ENCODE results near the gene DACT2. TPM values are rescaled to one million over a fixed set of nuclear protein-coding genes. Genes with fewer than 3 reads are reported as not detected.

The DACT2 gene
- total RNA-seq, 1 experiment from 2014 or later = 4.9 TPM

- no peak for TF ChIP-seq E2F1 (CRISPR knock-in tag; IDR thresholded peaks at IDR 0.05)
- TF ChIP-seq HMGA2 (CRISPR knock-in tag; IDR thresholded peaks at IDR 0.05) = no peak
- TF ChIP-seq RELA (CRISPR knock-in tag; IDR thresholded peaks at IDR 0.05; ENCODE audit: borderline replicate concordance) = no peak
- no peak for TF ChIP-seq ZNF423 (CRISPR knock-in tag; IDR thresholded peaks at IDR 0.05)
- TF ChIP-seq ZNF121 (CRISPR knock-in tag; IDR thresholded peaks at IDR 0.05) = no peak
- TF ChIP-seq NR1H2 (CRISPR knock-in tag; IDR thresholded peaks at IDR 0.05) = no peak
Measured at GRCh38 chr6:168345266-168345665, 25.7 kb upstream of the DACT2 start (continued).

GRCh38 chr6:168344338-168344737 is 24.8 kb upstream of the DACT2 start:
- Mint-ChIP-seq H3K4me1 (peaks cover 7% of the 10 kb centered on the region), H3K27me3 (ENCODE audit: low read depth) (no peaks in the 10 kb centered on the region; the same call in 1 of the 2 replicates), H3K27ac (no peak overlapping the region), H3K36me3 (no peaks in the 10 kb centered on the region), H3K4me3 (no peak overlapping the region), H3K9me3 (no peaks in the 10 kb centered on the region)
- CTCF ChIA-PET = interaction anchor here (1.2 to 1.8 kb wide), 2 partner anchors 10 to 12 kb away, joined by 3 to 6 read pairs; no protein-coding TSS in a partner anchor
- POLR2A ChIA-PET = no interaction called here
- ATAC-seq = no peak
- no peak for DNase-seq (ENCODE audit: low spot score)
- TF ChIP-seq PRDM15 (CRISPR knock-in tag; IDR thresholded peaks at IDR 0.05) = no peak
- TF ChIP-seq EMX1 (CRISPR knock-in tag; IDR thresholded peaks at IDR 0.05) = no peak

- Mint-ChIP-seq H3K36me3 (no peaks in the 10 kb centered on the region), H3K27me3 (ENCODE audit: low read depth) (no peaks in the 10 kb centered on the region; the same call in 1 of the 2 replicates), H3K4me1 (peaks cover 7% of the 10 kb centered on the region), H3K4me3 (no peak overlapping the region), H3K27ac (no peak overlapping the region), H3K9me3 (no peaks in the 10 kb centered on the region)
- ChIA-PET CTCF (interaction anchor here (0.9 to 1.8 kb wide), 3 partner anchors 11 to 149 kb away, joined by 3 to 6 read pairs (median 3); no protein-coding TSS in a partner anchor), POLR2A (no interaction called here)
- ATAC-seq (no peak), DNase-seq (ENCODE audit: low spot score) (no peak)
- TF ChIP-seq ATF6 (CRISPR knock-in tag; IDR thresholded peaks at IDR 0.05) (no peak), FOXP4 (CRISPR knock-in tag; IDR thresholded peaks at IDR 0.05) (no peak), FOXP1 (CRISPR knock-in tag; IDR thresholded peaks at IDR 0.05; ENCODE audit: borderline replicate concordance) (0 out of 2 replicates have a peak, but pooled peaks have one; percentile 11), TCF7 (CRISPR knock-in tag; IDR thresholded peaks at IDR 0.05; ENCODE audit: low read depth) (no peak), GRHL2 (CRISPR knock-in tag; IDR thresholded peaks at IDR 0.05; ENCODE audit: insufficient replicate concordance, severe bottlenecking) (no peak), CBFB (CRISPR knock-in tag; IDR thresholded peaks at IDR 0.05; ENCODE audit: low read depth) (no peak), ZNF423 (CRISPR knock-in tag; IDR thresholded peaks at IDR 0.05) (peak; percentile 70), ZNF425 (CRISPR knock-in tag; conservative IDR thresholded peaks at IDR 0.05) (no peak)
Measured at GRCh38 chr6:168343239-168344150, 23.9 kb upstream of the DACT2 start.
